HEK293 (cell line): ENCODE measurements around the gene RUSF1.

Experiments used
- CTCF ChIA-PET: fragments of 350-600 bp; formaldehyde crosslinking; extraction: SDS; loops from one replicate; lab custom pipeline; 2021; ENCODE audit warnings: antibody characterized with exemption; lab: Yijun Ruan, JAX
- POLR2A ChIA-PET: fragments of 300-600 bp; formaldehyde crosslinking; extraction: SDS; loops from one replicate; lab custom pipeline; 2020; ENCODE audit warnings: antibody characterized with exemption, inconsistent platforms; lab: Yijun Ruan, JAX
- H3K27ac ChIP-seq: fragments of 200-500 bp; sonication (Bioruptor generic); 2 replicates; pipeline ENCODE4 v1.5.1; 2014; ENCODE audit warnings: low read depth, low read length, control low read depth, inconsistent platforms; ENCODE audit errors: extremely low read depth
- H3K36me3 ChIP-seq, 2 experiments: fragments of 200-500 bp in 1 of 2; sonication (Bioruptor generic) in 1 of 2; 1 replicate in 1 of 2; 2 replicates in 1 of 2; pipeline ENCODE4 v1.5.1; 2014 to 2017; ENCODE audit warnings: inconsistent platforms in 2 of 2, low read length in 2 of 2; ENCODE audit not compliant: control insufficient read depth in 2 of 2, insufficient read depth in 1 of 2
- H3K4me1 ChIP-seq: fragments of 200-500 bp; sonication (Bioruptor generic); 2 replicates; pipeline ENCODE4 v1.5.1; 2014; ENCODE audit warnings: mild to moderate bottlenecking, low read length, inconsistent platforms; ENCODE audit not compliant: control insufficient read depth, insufficient read depth
- H3K4me3 ChIP-seq: 2 replicates; pipeline ENCODE4 v1.5.1; 2011; ENCODE audit warnings: low read depth, mild to moderate bottlenecking, control low read depth, low read length, moderate library complexity
- H3K9me3 ChIP-seq: fragments of 200-500 bp; sonication (Bioruptor generic); 2 replicates; pipeline ENCODE4 v1.5.1; 2014; ENCODE audit warnings: low read depth, low read length, inconsistent platforms; ENCODE audit not compliant: control insufficient read depth, insufficient read depth
- ATF2 ChIP-seq: fragments of 450-650 bp; formaldehyde crosslinking; IDR thresholded peaks from 2 replicates; pipeline ENCODE4 v1.5.1; 2016; ENCODE audit warnings: missing biosample characterization, missing genetic modification characterization, low read depth
- CTCF ChIP-seq: fragments of 450-650 bp; formaldehyde crosslinking; IDR thresholded peaks from 2 replicates; pipeline ENCODE4 v1.5.1; 2016; ENCODE audit warnings: missing biosample characterization, missing genetic modification characterization
- EGR2 ChIP-seq: fragments of 450-650 bp; formaldehyde crosslinking; IDR thresholded peaks from 2 replicates; pipeline ENCODE4 v1.5.1; 2016; ENCODE audit warnings: low read depth, missing biosample characterization, missing genetic modification characterization
- FEZF1 ChIP-seq: fragments of 450-650 bp; formaldehyde crosslinking; IDR thresholded peaks from 2 replicates; pipeline ENCODE4 v1.5.1; 2016; ENCODE audit warnings: missing biosample characterization, missing genetic modification characterization
- HOXD13 ChIP-seq: sonication (generic); formaldehyde crosslinking; IDR thresholded peaks from 2 replicates; pipeline ENCODE4 v1.8.0; 2022; ENCODE audit warnings: missing genetic modification reagents, borderline replicate concordance
- KLF10 ChIP-seq: fragments of 450-650 bp; IDR thresholded peaks from 2 replicates; pipeline ENCODE4 v1.5.1; 2018; ENCODE audit warnings: missing biosample characterization, mild to moderate bottlenecking, missing genetic modification characterization
- YY2 ChIP-seq: fragments of 450-650 bp; formaldehyde crosslinking; IDR thresholded peaks from 2 replicates; pipeline ENCODE4 v1.5.1; 2016; ENCODE audit warnings: missing biosample characterization, missing genetic modification characterization
- ZBTB11 ChIP-seq: fragments of 450-650 bp; formaldehyde crosslinking; conservative IDR thresholded peaks from 2 replicates; pipeline ENCODE4 v1.5.1; 2016; ENCODE audit warnings: low read depth, missing biosample characterization, missing genetic modification characterization
- ZBTB26 ChIP-seq: fragments of 450-650 bp; formaldehyde crosslinking; optimal IDR thresholded peaks from 2 replicates; pipeline ENCODE3; 2016; ENCODE audit warnings: missing biosample characterization, mild to moderate bottlenecking, missing genetic modification characterization
- ZFP37 ChIP-seq: fragments of 450-650 bp; formaldehyde crosslinking; IDR thresholded peaks from 2 replicates; pipeline ENCODE4 v1.5.1; 2016; ENCODE audit warnings: missing biosample characterization, missing genetic modification characterization
- ZNF10 ChIP-seq: fragments of 450-650 bp; formaldehyde crosslinking; IDR thresholded peaks from 2 replicates; pipeline ENCODE4 v1.5.1; 2017; ENCODE audit warnings: missing biosample characterization, missing genetic modification characterization
- ZNF140 ChIP-seq: fragments of 450-650 bp; formaldehyde crosslinking; IDR thresholded peaks from 2 replicates; pipeline ENCODE4 v1.5.1; 2016; ENCODE audit warnings: missing biosample characterization, missing genetic modification characterization
- ZNF184 ChIP-seq: fragments of 450-650 bp; IDR thresholded peaks from 2 replicates; pipeline ENCODE4 v1.5.1; 2018; ENCODE audit warnings: missing biosample characterization, mild to moderate bottlenecking, missing genetic modification characterization
- ZNF391 ChIP-seq: fragments of 450-650 bp; formaldehyde crosslinking; IDR thresholded peaks from 2 replicates; pipeline ENCODE4 v1.5.1; 2016; ENCODE audit warnings: low read depth, missing biosample characterization, missing genetic modification characterization, borderline replicate concordance
- ZNF426 ChIP-seq: fragments of 450-650 bp; formaldehyde crosslinking; IDR thresholded peaks from 2 replicates; pipeline ENCODE4 v1.5.1; 2017; ENCODE audit warnings: missing biosample characterization, missing genetic modification characterization, mild to moderate bottlenecking, inconsistent platforms, moderate library complexity
- ZNF501 ChIP-seq: fragments of 450-650 bp; formaldehyde crosslinking; IDR thresholded peaks from 2 replicates; pipeline ENCODE4 v1.5.1; 2016; ENCODE audit warnings: missing biosample characterization, missing genetic modification characterization
- ZNF518A ChIP-seq: fragments of 450-650 bp; formaldehyde crosslinking; conservative IDR thresholded peaks from 2 replicates; pipeline ENCODE4 v1.5.1; 2016; ENCODE audit warnings: low read depth, missing biosample characterization, missing genetic modification characterization
- ZNF704 ChIP-seq: fragments of 450-650 bp; formaldehyde crosslinking; IDR thresholded peaks from 2 replicates; pipeline ENCODE4 v1.5.1; 2016; ENCODE audit warnings: missing biosample characterization, missing genetic modification characterization

Gene RUSF1

GRCh38 chr16:31536804-31537361 lies 28.7 kb upstream of the RUSF1 start:
- Histone ChIP-seq H3K9me3 (no peaks in the 10 kb centered on the region), H3K36me3 (no peaks in the 10 kb centered on the region), H3K4me3 (no peak overlapping the region)
- TF ChIP-seq EGR2 (tag by site-specific recombination), result no peak
- no peak for TF ChIP-seq ZNF704 (tag by site-specific recombination)
- TF ChIP-seq, all 188 proteins: peak for 0
- H3K27ac ChIP-seq, result no peak overlapping the region
- CTCF ChIA-PET, result no interaction called here
- POLR2A ChIA-PET, result no interaction called here
- H3K4me1 ChIP-seq, result no peaks in the 10 kb centered on the region

- CTCF ChIA-PET, result no interaction called here
- POLR2A ChIA-PET, result no interaction called here
- Histone ChIP-seq H3K4me1 (no peaks in the 10 kb centered on the region), H3K9me3 (no peaks in the 10 kb centered on the region), H3K27ac (no peak overlapping the region), H3K4me3 (no peak overlapping the region), H3K36me3 (no peaks in the 10 kb centered on the region)
- TF ChIP-seq ZNF501 (tag by site-specific recombination) (no peak), ATF2 (tag by site-specific recombination) (no peak), ZBTB26 (no peak), KLF10 (no peak), ZBTB11 (tag by site-specific recombination) (no peak), YY2 (tag by site-specific recombination) (no peak), FEZF1 (no peak), ZNF426 (no peak), ZNF10 (no peak), CTCF (no peak), ZNF391 (tag by site-specific recombination) (no peak), HOXD13 (CRISPR knock-in tag) (no peak), ZNF140 (tag by site-specific recombination) (no peak), ZFP37 (tag by site-specific recombination) (no peak), ZNF184 (tag by site-specific recombination) (no peak), ZNF518A (no peak)
Measured at GRCh38 chr16:31535737-31536136, 27.5 kb upstream of the RUSF1 start.
